AG08396 (cell line): ENCODE data around the gene CEP120.
A peak's percentile ranks its signal among the peaks of the same experiment; 100 is the strongest.
"Not testable (repeated sequence)": the region's sequence is repeated elsewhere in the genome, so short reads cannot be mapped to it uniquely, and the experiment has no call there.

ENCODE experiments used
- DNase-seq: peaks from one replicate; pipeline ENCODE4 v3.0.0; 2012; ENCODE audit warnings: low spot score, mixed read lengths

The CEP120 gene

GRCh38 chr5:123438902-123439301 lies 15.7 kb upstream of the CEP120 start:
- DNase-seq = no peak

- DNase-seq = no peak
These were observed 15.0 kb upstream of the CEP120 start for GRCh38 chr5:123438244-123438643.

- no peak for DNase-seq
These were observed 13.0 kb upstream of the CEP120 start for GRCh38 chr5:123436201-123436600.

GRCh38 chr5:123434796-123435195 lies 11.6 kb upstream of the CEP120 start:
- no peak for DNase-seq

- DNase-seq = no peak
These were observed 10.4 kb upstream of the CEP120 start for GRCh38 chr5:123433596-123433995.

GRCh38 chr5:123430441-123430840 lies 7.2 kb upstream of the CEP120 start:
- DNase-seq = not testable (repeated sequence)

- peak; percentile 54 for DNase-seq
These were observed 6.8 kb upstream of the CEP120 start for GRCh38 chr5:123429993-123430392.

GRCh38 chr5:123429221-123429954 lies 6.2 kb upstream of the CEP120 start:
- no peak for DNase-seq

GRCh38 chr5:123428521-123429220 lies 5.5 kb upstream of the CEP120 start:
- no peak for DNase-seq

GRCh38 chr5:123427281-123427680 lies 4.1 kb upstream of the CEP120 start:
- no peak for DNase-seq

GRCh38 chr5:123425431-123425830 lies 2.2 kb upstream of the CEP120 start:
- no peak for DNase-seq

- DNase-seq = peak; percentile 25
These were observed 548 bp downstream of the CEP120 start for GRCh38 chr5:123422433-123423277.

GRCh38 chr5:123421773-123422172 lies 1.4 kb downstream of the CEP120 start:
- no peak for DNase-seq

- no peak for DNase-seq
These were observed 8.2 kb downstream of the CEP120 start for GRCh38 chr5:123414974-123415373.

- DNase-seq = no peak
These were observed 11.0 kb downstream of the CEP120 start for GRCh38 chr5:123412206-123412605.

GRCh38 chr5:123401999-123402398 lies 21.2 kb downstream of the CEP120 start:
- not testable (repeated sequence) for DNase-seq

GRCh38 chr5:123401320-123401719 lies 21.9 kb downstream of the CEP120 start:
- no peak for DNase-seq

GRCh38 chr5:123400870-123401291 lies 22.3 kb downstream of the CEP120 start:
- DNase-seq = not testable (repeated sequence)

GRCh38 chr5:123398058-123398733 lies 25.0 kb downstream of the CEP120 start:
- no peak for DNase-seq

- no peak for DNase-seq
These were observed 25.7 kb downstream of the CEP120 start for GRCh38 chr5:123397538-123397937.

GRCh38 chr5:123391009-123391408 lies 32.2 kb downstream of the CEP120 start:
- DNase-seq = no peak

- DNase-seq = no peak
These were observed 33.4 kb downstream of the CEP120 start for GRCh38 chr5:123389794-123390193.
